HG03108 (cell line): ENCODE data around the gene DHRS3.
"Not testable (repeated sequence)": the region's sequence is repeated elsewhere in the genome, so short reads cannot be mapped to it uniquely, and the experiment has no call there.

ENCODE experiments used
- ATAC-seq: cut with Tn5 transposase; IDR thresholded peaks from one replicate; pipeline ENCODE4 v1.9.1; 2021; ENCODE audit warnings: moderate library complexity; ENCODE audit not compliant: unreplicated experiment

The DHRS3 gene, protein sequence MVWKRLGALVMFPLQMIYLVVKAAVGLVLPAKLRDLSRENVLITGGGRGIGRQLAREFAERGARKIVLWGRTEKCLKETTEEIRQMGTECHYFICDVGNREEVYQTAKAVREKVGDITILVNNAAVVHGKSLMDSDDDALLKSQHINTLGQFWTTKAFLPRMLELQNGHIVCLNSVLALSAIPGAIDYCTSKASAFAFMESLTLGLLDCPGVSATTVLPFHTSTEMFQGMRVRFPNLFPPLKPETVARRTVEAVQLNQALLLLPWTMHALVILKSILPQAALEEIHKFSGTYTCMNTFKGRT

DNA sequence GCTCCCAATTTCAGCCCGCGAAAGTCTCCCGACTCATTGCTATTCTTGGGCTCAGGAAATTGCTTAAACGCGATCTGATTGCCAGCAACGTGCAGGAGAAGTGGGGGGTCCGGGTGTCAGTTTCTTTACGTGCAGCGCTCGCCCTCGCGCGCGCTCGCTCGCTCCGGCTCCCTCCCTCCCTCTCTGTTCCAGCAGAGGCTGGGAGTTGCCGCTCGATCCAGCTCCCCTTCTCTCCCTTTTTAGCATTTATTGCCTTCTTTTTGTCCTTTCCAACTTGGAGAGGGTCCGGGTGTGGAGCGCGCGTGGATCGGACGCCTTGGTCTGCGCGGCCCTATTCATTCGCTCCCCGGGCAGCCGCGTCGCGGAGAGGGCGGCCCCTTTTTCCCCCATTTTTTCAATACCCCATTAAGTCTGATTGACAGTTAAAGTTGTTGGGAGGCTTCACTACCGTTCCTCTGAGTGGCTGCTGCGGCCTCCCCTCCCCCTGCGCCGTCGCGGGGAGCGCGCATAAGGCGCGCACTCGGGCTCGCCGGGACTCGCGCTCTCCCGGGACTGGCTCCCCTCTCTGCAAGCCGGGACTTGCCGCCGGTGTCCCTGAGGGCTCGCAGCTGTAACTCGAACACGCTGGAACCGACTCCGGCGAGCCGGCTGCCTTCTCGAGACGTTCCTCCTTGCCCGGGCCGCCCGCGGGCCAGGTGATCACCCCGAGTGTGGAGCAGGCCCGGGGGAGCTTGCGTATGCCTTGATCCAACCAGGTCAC, at the start of gene DHRS3:
Gene DHRS3 (minus strand): TSS at position 310 of the 760 bp plus-strand sequence. CDS start 862 bp downstream, outside the sequence.
- no peak for ATAC-seq

DNA sequence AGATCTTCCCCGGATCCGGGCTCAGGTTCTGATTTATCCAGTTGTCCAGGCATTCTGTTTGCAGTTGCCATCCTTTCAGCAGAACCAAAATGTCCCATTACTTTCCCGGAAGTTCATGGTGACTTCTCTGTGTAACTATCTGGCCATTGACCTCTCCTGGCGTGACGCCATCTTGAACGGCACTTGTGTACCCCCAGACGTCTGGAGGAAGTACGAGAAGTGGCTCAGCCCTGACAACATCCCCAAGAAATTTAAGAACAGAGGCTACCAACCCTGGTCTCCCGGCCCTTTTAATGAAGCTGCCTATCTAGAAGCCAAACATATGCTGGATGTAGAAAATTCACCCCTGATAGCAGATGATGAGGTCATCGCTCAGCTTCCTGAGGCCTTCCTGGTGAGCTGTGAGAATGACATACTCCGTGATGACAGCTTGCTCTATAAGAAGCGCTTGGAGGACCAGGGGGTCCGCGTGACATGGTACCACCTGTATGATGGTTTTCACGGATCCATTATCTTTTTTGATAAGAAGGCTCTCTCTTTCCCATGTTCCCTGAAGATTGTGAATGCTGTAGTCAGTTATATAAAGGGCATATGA, 48.2 kb upstream of the DHRS3 start:
- no peak for ATAC-seq

- ATAC-seq: no peak
Observed at GRCh38 chr1:12665511-12665910, 47.5 kb upstream of the DHRS3 start.

- no peak for ATAC-seq
Observed at GRCh38 chr1:12662556-12662955, 44.5 kb upstream of the DHRS3 start.

- ATAC-seq: no peak
Observed at GRCh38 chr1:12661606-12662219, 43.7 kb upstream of the DHRS3 start.

DNA sequence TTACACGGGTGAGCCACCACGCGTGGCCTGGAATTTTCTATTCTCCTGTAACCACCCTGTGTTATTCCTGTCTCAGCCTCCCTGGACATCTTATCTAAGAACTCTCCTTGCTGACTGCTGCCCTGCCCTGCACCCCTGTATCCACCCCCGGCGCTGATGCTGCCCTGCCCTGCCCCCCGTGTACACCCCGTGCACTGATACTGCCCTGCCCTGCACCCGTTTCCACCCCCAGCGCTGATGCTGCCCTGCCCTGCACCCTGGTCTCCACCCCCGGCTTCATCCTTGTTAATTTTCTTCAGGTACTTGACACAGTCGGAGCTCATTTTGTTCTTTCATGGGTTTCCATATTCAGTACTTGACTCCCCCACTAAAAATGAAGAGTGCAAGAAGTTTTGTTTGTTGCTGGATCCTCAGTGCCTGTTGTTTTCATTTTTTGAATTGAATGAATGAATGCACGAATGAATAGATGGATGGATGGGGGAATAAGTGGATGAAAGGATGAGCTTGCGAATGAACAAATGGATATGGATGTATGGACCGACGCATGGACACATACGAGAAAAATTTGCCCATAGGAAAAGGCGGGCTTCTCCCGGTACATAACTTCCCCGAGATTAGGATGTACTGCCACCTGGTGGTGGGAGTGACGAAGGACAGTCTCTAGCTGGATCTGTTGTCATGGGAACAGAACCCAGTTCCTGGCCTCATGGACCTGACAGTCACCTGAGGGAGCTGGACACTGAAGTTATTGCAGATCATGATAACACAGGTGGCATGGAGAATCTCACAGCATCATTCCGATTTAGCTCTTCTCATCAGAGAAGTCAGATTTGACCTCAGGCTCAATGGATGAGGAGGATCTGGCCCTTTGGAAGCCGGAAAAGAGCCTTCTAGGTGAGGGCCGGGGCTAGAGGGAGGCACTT, 40.8 kb upstream of the DHRS3 start:
- no peak for ATAC-seq

DNA sequence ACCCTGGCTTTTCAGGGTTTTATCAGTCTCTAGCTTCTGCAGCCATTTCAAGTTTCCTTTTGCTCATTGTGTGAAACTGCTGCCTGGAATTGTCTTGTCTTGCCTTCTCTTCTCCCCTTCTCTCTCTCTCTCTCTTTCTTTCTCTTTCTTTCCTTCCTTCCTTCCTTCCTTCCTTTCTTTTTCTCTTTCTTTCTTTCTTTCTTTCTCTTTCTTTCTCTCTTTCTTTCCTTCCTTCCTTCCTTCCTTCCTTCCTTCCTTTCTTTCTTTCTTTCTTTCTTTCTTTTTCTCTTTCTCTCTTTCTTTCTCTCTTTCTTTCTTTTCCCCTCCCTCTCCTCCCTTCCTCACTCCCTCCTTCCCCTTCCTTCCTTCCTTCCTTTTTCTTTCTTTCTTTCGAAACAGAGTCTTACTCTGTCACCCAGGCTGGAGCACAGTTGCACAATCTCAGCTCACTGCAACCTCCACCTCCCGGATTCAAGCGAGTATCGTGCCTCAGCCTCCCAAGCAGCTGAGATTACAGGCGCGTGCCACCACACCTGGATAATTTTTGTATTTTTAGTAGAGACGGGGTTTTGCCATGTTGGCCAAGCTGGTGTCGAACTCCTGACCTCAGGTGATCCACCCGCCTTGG, 40.0 kb upstream of the DHRS3 start:
- not testable (repeated sequence) for ATAC-seq

- ATAC-seq: no peak
Observed at GRCh38 chr1:12657060-12657884, 39.3 kb upstream of the DHRS3 start.

DNA sequence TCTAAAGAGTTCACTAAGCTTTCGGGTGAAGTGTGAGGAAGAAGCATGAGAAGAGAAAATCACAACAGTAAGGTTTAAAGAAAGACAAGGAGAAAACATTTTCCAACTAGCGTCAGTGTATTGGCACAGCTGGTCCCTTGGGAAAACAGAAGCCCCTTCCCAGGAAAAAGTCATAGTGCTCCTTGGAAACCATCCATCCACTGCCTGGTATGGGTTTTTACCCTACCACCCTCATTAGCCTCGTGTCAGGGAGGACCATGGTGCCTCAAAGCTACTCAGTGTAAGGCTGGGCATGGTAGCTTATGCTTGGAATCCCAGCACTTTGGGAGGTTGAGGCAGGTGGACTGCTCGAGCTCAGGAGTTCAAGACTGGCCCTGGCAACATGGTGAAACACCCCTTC, 38.6 kb upstream of the DHRS3 start:
- ATAC-seq: no peak

GRCh38 chr1:12654657-12655056, 36.6 kb upstream of the DHRS3 start:
- no peak for ATAC-seq

DNA sequence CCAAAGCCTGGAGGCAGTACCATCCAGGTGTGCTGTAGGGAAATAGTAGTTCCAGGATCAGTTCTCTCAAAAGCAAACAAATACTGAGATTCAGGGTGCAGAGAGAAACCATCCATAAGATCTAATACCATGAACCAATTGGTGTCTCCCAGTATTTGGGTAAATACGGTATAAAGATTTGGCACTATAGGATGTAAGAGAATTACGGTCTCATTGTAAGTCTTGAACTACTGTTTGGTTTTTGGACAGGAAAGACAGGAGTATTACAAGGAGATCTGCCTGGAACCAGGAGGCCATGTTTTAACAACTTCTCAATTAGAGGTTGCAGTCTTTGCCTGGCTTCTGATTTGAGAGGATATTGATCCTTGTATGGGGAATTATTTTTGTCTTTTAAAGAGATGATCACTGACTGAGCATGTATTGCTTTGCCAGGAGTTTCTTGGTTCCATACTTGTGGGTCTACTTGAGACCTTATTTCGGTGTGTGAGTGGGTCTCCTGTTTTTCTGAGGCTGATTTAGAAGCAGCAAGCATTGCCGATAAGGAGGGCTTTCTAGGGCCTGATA, 36.1 kb upstream of the DHRS3 start:
- no peak for ATAC-seq

DNA sequence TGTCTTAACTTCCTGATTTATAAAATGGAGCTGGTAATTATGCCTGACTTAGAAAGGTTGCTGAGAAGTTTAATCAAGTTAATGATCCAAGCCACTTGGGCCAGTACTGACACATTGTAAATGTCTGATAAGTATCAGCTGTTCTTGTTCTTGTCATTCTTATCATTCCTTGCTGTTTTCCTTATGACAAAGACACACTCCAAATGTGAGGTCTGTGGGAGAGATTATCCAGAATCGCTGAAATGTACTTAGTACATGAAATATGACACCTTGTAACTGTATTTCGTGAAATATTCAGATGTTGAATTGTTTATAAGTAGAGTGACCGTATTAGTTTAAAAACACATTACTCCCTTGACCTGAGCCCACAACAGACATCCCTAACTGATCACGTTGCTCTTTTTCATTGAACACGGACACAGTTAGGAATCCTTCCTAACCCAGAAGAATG, 32.0 kb upstream of the DHRS3 start:
- no peak for ATAC-seq

GRCh38 chr1:12648741-12649140, 30.7 kb upstream of the DHRS3 start:
- ATAC-seq: no peak

DNA sequence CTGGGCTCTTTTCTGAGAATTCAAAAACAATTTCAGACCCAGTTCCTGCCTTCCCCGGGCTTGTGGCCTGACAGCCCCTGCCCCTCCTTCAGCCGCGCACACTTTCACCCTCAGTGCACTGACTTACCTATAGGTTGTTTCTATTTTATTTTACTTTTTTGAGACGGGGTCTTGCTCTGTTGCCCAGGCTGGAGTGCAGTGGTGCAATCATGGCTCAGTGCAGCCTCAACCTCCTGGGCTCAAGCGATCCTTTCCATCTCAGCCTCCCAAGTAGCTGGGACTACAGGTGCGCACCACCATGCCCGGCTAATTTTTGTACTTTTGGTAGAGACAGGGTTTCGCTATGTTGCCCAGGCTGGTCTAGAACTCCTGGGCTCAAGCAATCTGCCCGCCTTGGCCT, 27.4 kb upstream of the DHRS3 start:
- ATAC-seq: not testable (repeated sequence)

DNA sequence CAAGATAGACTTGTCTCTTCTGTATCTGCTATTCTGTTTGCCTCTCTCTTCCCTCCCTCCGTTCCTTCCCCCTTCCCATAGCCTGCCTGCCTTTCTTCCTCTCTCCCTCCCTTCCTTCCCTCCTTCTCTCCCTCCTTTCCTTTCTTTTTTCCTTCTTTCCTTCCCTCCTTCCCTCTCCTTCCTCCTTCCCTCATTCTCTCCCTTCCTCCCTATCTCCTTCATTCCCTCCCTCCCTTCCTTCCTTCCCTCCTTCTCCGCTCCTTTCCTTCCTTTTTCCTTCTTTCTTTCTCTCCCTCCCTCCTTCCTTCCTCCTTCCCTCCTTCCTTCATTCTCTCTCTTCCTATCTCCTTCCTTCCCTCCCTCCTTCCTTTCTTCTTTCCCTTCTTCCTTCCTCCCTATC, 26.8 kb upstream of the DHRS3 start:
- no peak for ATAC-seq

DNA sequence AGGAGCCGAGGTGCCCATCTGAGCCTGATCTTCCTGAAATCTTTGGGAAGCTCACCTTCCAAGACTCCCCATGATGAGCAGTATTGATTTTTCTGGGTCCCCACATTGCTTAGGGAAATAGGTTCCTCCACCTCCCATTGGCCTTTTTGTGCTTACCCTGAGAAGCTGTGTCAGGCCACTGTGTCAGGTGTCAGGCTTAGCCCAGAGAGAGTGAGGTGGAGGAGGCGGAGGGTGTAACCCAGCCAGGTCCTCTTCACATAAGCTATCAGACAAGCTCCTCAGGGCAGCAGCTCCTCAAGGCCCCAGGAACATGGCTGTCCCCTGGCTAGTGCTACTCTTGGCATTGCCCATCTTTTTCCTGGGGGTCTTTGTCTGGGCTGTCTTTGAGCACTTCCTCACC, 26.2 kb upstream of the DHRS3 start:
- no peak for ATAC-seq

GRCh38 chr1:12643785-12644184, 25.8 kb upstream of the DHRS3 start, which contains the start of gene AADACL4:
AADACL4 (plus strand) TSS chr1:12644085; CDS start chr1:12644547, 462 bp downstream.
- ATAC-seq: no peak

DNA sequence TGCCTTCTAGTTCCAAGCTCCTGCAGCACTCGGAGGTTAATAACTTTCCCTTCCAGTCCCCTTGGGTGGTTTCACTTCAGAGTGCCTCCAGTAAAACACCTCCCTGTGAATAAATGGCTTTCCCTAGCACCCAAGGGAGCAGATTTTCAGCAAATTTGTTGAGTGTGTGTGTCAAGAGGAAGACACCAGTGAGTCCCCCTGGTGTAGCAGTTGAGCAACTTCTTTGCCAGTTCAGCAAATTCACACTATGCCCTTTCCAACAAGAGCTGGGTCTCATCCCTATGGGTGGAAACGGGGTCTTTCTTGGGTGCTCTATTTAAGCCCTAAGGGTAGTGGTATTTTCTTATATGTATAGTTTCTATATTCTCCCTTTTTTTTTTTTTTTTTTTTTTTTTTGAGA, 25.1 kb upstream of the DHRS3 start:
- no peak for ATAC-seq

DNA sequence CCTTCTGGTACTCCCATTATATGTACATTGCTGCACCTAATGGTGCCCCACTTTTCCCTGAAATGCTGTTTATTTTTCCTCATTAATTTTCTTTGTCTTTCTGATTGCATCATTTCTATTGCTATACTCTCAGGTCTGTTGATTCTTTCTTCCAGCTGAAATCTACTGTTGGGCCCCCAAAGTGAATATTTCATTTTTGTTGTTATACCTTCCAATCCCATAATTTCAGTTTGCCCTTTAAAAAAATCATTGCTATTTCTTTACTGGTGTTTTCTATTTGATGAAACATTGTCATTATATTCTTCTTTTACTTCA, 22.9 kb upstream of the DHRS3 start:
- ATAC-seq: no peak
